HepG2 (cell line): ENCODE results near the gene MFSD6. TPM values are rescaled to one million over a fixed set of nuclear protein-coding genes. Genes with fewer than 3 reads are reported as not detected.

ENCODE experiments used
- BCLAF1 ChIP-seq: fragments of 450-650 bp; IDR thresholded peaks from 2 replicates; pipeline ENCODE4 v1.6.1; 2017; ENCODE audit warnings: mild to moderate bottlenecking
- EED ChIP-seq: sonication (generic); formaldehyde crosslinking; IDR thresholded peaks from 2 replicates; pipeline ENCODE4 v1.5.0; 2020; ENCODE audit warnings: mild to moderate bottlenecking, missing genetic modification reagents
- FOXA1 ChIP-seq, 2 experiments: fragments of 450-650 bp in 1 of 2; sonication (generic) in 1 of 2; formaldehyde crosslinking in 1 of 2; IDR thresholded peaks; 2 replicates each; pipeline versions ENCODE4 v1.4.0 to v1.6.1; 2016 to 2020; ENCODE audit warnings: missing genetic modification reagents in 1 of 2
- JARID2 ChIP-seq: sonication (generic); formaldehyde crosslinking; IDR thresholded peaks from 2 replicates; pipeline ENCODE4 v1.8.1; 2023; ENCODE audit warnings: missing genetic modification reagents, inconsistent platforms; ENCODE audit not compliant: insufficient replicate concordance
- KDM2A ChIP-seq: sonication (generic); formaldehyde crosslinking; IDR thresholded peaks from 2 replicates; pipeline ENCODE4 v1.4.0; 2020; ENCODE audit warnings: low read depth, missing genetic modification reagents, borderline replicate concordance
- KLF15 ChIP-seq: sonication (generic); formaldehyde crosslinking; IDR thresholded peaks from 2 replicates; pipeline ENCODE4 v1.8.1; 2023; ENCODE audit warnings: borderline replicate concordance, mild to moderate bottlenecking, inconsistent platforms, missing genetic modification reagents, mixed read lengths
- NBN ChIP-seq: fragments of 450-650 bp; conservative IDR thresholded peaks from 2 replicates; pipeline ENCODE4 v1.6.1; 2017
- REST ChIP-seq, 2 experiments: IDR thresholded peaks; 2 replicates each; pipeline ENCODE4 v1.6.1; 2011 to 2012; ENCODE audit warnings: low read length in 2 of 2, borderline replicate concordance in 1 of 2, low read depth in 1 of 2, mild to moderate bottlenecking in 1 of 2, moderate library complexity in 1 of 2
- RFX5 ChIP-seq: IDR thresholded peaks from 2 replicates; pipeline ENCODE4 v1.6.1; 2011; ENCODE audit warnings: low read depth, low read length, improper control_type of control experiment
- SSRP1 ChIP-seq: IDR thresholded peaks from 2 replicates; pipeline ENCODE4 v1.6.1; 2016; ENCODE audit warnings: control low read depth
- TBX2 ChIP-seq: sonication (generic); formaldehyde crosslinking; IDR thresholded peaks from 2 replicates; pipeline ENCODE4 v1.5.0; 2020; ENCODE audit warnings: missing genetic modification reagents, mild to moderate bottlenecking, borderline replicate concordance
- ZNF207 ChIP-seq: fragments of 450-650 bp; IDR thresholded peaks from 2 replicates; pipeline ENCODE4 v1.6.1; 2016; ENCODE audit warnings: antibody characterized with exemption, borderline replicate concordance
- ZNF264 ChIP-seq: sonication (generic); formaldehyde crosslinking; IDR thresholded peaks from 2 replicates; pipeline ENCODE4 v1.4.0; 2020; ENCODE audit warnings: missing genetic modification reagents
- ZNF292 ChIP-seq: sonication (generic); formaldehyde crosslinking; IDR thresholded peaks from 2 replicates; pipeline ENCODE4 v1.8.1; 2022; ENCODE audit warnings: mild to moderate bottlenecking, low read depth, missing genetic modification reagents, borderline replicate concordance
- ZNF33B ChIP-seq: sonication (generic); formaldehyde crosslinking; IDR thresholded peaks from 2 replicates; pipeline ENCODE4 v1.5.1; 2020; ENCODE audit warnings: mild to moderate bottlenecking, missing genetic modification reagents
- ZNF530 ChIP-seq: sonication (generic); formaldehyde crosslinking; IDR thresholded peaks from 2 replicates; pipeline ENCODE4 v1.5.0; 2020; ENCODE audit warnings: low read depth, mild to moderate bottlenecking, missing genetic modification reagents
- ZNF704 ChIP-seq: sonication (generic); formaldehyde crosslinking; IDR thresholded peaks from 2 replicates; pipeline ENCODE4 v1.8.1; 2023; ENCODE audit warnings: mild to moderate bottlenecking, inconsistent platforms, moderate library complexity, missing genetic modification reagents, borderline replicate concordance
- ZNF720 ChIP-seq: sonication (generic); formaldehyde crosslinking; IDR thresholded peaks from 2 replicates; pipeline ENCODE4 v1.4.0; 2020; ENCODE audit warnings: missing genetic modification reagents
- ZNF850 ChIP-seq: sonication (generic); formaldehyde crosslinking; conservative IDR thresholded peaks from 2 replicates; pipeline ENCODE4 v1.9.0; 2021; ENCODE audit warnings: mild to moderate bottlenecking, missing genetic modification reagents
- polyA plus RNA-seq, 8 experiments: library from polyadenylated mRNA; depleted of rRNA in 3 of 8; stranded (reverse) in 7 of 8; unstranded in 1 of 8; fragments of >200 nt; fragmentation: Illumina TruSeq in 4 of 8; extraction: Trizol in 4 of 8; gene quantifications; 2 replicates each; pipeline versions ENCODE4 v1.2.1 to v1.2.3, GENCODE V29; 2011 to 2016; ENCODE audit warnings: low read depth in 4 of 8, missing spikeins in 1 of 8, mixed read lengths in 1 of 8; ENCODE audit not compliant: insufficient read depth in 1 of 8
- total RNA-seq, 5 experiments: library from RNA; depleted of rRNA; stranded (reverse); fragments of >200 nt; fragmentation: Illumina TruSeq; extraction: Trizol; gene quantifications; 2 replicates each; pipeline ENCODE4 v1.2.3, GENCODE V29; 2016; ENCODE audit warnings: low read depth in 1 of 5

Gene MFSD6
- total and polyA plus RNA-seq, 2 of the 13 experiments (the other 11 are each of a cell fraction or from before 2014, with no cell fraction given), result 0.92 to 1.4 TPM

DNA sequence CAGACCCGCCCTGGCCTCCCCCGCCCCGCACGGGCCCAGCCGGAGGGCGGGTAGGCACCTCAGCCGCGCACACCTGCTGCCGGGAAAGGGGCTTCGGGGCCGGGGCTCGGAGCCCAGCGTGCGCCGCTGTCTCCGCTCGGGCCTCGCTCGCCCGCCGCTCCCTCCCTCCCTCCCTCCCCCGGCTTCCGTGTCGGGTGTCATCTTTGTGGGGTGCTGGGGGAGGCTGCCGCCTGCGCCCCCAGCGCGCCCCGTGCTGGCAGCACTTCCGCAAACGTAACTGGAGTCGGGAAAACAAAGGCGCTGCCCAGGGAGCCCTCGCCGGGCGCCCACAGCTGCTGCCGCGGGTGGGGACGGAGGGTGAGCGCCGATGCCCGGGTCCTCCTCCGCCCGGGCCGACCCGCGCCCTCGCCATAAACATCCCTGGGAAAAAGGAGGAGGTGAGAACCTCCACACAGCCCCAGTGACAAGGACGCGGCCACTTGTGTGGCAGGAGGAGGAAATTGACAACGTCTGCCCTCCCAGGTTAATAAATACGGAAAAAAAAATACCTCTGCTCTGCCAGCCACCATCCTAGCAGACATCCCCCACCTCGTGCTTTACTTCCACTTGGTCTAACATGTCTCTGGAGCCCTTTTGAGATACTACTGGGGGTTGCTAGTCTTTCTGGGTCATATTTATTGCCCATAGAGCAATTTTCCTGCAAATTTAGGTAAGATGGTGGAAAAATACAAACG is 550 bp downstream of the MFSD6 start (continued):
- TF ChIP-seq ZNF33B (CRISPR knock-in tag), result no peak
- no peak for TF ChIP-seq ZNF530
- no peak for TF ChIP-seq ZNF704 (CRISPR knock-in tag)
- no peak for TF ChIP-seq BCLAF1
- no peak for TF ChIP-seq REST (IDR thresholded peaks at IDR 0.05; ENCODE audit: borderline replicate concordance in 1 of 2, low read depth in 1 of 2, low read length in 2 of 2)
- no peak for TF ChIP-seq ZNF264 (CRISPR knock-in tag)
- TF ChIP-seq NBN, result no peak
- 0 out of 2 replicates have a peak, but pooled peaks have one; percentile 31 for TF ChIP-seq EED (CRISPR knock-in tag)
- TF ChIP-seq TBX2 (CRISPR knock-in tag), result 0 out of 2 replicates have a peak, but pooled peaks have one; percentile 18
- peak; percentile 52; the same call in 1 of the 2 replicates for TF ChIP-seq KDM2A (CRISPR knock-in tag)
- TF ChIP-seq ZNF720, result no peak
- no peak for TF ChIP-seq SSRP1
- TF ChIP-seq RFX5, result no peak
- TF ChIP-seq ZNF292 (CRISPR knock-in tag), result no peak
- TF ChIP-seq FOXA1 (IDR thresholded peaks at IDR 0.05), result no peak
- no peak for TF ChIP-seq FOXA1 (CRISPR knock-in tag; IDR thresholded peaks at IDR 0.05)
- TF ChIP-seq KLF15, result no peak
- TF ChIP-seq ZNF850 (CRISPR knock-in tag), result no peak
- TF ChIP-seq ZNF207, result no peak
- no peak for TF ChIP-seq JARID2 (CRISPR knock-in tag)
